Muscle of back (tissue), 11 donors: ENCODE data around the gene AKR7A2. TPM values are rescaled to one million over a fixed set of nuclear protein-coding genes. Genes with fewer than 3 reads are reported as not detected.
"Not testable (repeated sequence)": the region's sequence is repeated elsewhere in the genome, so short reads cannot be mapped to it uniquely, and the experiment has no call there.

Experiments used
- DNase-seq, 3 donors: peaks; one replicate each; pipeline versions ENCODE4 v3.0.0 to v3.0.0-alpha.2; 2013
- polyA plus RNA-seq, 10 donors: library from polyadenylated mRNA; unstranded; fragments of 120-200 nt; gene quantifications; one replicate each; pipeline ENCODE4 v1.2.1, GENCODE V29; 2013; ENCODE audit not compliant: insufficient read length in 10 of 10

The AKR7A2 gene
- polyA plus RNA-seq, 10 donors, result 35.3 to 51.0 (median 42.6) TPM

DNA sequence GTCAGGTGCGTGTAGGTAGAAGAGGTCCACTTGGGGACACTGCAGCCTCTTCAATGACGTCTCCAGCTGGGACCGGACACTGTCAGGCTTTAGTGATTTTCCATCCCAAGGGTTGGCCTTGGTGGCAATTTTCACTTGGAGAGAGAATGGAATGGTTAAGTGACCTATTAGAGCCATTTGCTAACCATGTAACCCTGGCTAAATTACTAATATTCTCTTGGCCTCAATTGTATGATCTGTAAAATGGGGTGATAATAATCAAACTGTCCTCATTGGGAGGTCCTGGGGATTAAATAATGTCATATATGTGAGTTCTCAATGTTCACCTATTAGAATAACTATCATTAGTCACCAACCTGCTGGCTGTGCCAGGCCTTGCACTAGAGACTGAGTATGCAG lies 3.4 kb downstream of the AKR7A2 start:
- no peak for DNase-seq

DNA sequence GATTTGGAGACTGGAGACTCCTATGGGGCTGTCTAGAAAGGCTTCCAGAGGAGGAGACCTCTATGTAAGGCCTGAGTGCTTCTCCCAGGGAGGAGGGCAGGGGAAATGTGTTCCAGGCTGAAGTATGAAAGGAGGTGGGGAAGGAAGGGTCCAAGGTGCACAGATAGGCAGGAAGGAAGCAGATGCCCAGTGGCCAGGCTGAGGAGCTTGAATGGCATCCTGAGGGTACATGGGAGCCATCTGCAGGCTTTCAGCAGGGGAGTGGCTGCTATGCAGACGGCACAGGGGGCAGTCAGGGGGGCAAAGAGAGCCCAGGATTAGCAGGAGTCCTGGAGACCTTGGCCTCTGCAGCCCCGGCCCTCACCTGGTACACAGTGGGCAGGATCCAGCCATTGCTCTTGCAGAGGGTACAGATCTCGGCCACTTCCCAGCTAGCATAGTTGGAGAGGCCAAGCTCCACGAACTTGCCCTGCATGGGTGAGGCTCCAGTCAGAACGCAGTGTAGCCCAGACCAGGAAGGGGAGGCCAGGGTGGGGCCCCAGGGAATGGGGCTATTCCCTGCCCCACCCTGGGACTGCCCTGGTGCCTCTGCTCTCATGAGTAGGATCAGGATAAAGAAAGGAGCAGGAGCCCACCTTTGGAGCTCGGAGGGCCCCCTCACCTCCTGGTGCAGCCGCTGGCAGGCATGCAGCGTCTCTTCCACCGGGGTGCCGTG lies 4.0 kb downstream of the AKR7A2 start:
- DNase-seq, result no peak

DNA sequence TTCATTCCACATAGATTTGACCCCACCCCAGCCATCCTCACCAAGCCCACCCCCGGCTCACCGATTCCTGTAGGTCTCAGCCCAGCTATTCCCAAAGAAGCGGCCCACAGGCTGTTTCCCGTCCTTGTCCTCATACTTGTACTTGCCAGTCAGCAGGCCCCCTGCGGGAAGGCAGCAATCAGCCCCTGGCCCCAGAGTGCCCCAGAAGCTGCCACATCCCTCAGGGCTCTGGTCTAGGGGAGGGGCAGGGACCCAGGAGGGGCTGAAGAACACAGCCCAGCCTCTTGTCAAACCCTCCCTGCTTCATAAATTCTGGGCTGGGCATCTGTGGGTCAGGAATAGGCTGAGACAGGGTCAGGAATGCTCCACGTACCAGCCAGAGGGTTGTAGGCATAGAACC lies 5.0 kb downstream of the AKR7A2 start:
- no peak for DNase-seq

DNA sequence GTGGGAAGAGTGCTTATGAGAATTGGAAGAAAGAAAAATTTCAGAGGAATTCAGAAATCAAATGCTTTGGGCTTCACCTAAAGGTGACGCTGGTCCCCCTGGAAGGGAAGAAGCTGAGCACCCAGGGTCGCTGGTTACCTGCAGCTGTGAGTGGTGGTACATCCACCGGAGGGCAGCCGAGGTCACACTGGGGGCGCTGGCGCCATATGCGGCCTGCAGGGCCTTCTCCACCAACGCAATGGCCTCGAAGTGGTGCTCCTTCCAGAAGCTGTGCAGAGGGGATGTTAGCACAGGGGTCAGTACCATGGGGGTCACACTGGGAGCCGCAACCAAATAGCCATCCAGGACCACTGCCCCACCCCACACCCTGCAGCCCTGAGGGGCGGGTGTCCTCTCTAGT lies 6.1 kb downstream of the AKR7A2 start:
- no peak for DNase-seq

DNA sequence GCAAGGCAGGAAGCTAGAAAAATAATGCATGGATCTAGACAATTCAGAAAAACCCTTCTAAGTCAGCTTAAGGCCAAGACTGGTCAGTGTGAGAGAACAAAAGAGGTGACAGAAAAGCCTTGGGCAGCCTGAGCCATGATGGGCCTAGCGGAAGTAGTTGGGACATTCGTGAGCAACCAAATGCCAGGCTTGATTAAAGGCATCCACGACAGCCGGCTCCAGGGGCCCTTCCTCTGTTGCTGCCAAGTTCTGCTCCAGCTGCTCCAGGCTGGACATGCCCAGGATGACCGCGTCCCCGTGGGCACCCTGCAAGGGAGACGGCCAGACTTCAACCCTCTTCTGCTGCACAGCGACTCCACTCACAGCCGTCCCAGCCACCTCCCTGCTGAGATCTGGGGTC lies 7.9 kb downstream of the AKR7A2 start:
- peak in 2 of 3 donors; percentile 28 to 29 for DNase-seq

DNA sequence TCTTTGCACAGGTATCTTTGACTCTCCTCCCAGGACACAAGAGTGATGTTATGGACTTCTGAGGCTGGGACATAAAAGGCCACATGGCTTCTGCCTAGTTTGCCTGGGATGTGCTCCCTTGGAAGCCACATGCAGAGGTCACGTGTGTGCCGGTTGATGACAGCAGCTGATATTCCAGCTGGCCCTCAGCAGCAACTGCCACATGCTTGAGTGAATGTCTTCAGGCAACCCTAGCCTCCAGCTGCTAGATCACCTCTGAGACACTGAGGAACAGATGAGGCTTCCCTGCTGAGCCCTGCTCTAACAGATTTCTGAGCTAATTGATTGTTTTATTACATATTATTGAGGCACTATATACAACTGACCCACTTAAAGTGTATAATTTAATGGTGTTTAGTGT lies 11.7 kb downstream of the AKR7A2 start:
- no peak for DNase-seq

DNA sequence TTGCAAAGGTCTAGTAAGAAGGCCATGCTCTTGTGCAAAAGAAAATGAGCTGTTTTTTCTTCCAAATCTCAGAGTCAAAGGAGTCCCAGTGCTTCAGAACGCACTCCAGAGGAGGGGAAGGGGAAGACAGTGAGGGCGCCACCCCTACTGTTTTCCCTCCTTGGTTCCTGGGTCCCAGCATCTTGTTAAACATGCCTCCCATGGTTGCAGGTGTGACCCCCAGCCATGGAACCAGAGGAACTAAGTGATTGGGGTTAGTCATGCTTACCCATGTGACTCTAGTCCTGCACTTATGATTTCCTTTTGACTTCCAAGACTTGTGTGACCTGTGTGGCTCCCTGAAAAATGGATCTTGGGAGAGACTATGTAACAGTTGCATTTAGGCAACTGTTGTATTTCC lies 17.3 kb downstream of the AKR7A2 start:
- DNase-seq, result no peak

DNA sequence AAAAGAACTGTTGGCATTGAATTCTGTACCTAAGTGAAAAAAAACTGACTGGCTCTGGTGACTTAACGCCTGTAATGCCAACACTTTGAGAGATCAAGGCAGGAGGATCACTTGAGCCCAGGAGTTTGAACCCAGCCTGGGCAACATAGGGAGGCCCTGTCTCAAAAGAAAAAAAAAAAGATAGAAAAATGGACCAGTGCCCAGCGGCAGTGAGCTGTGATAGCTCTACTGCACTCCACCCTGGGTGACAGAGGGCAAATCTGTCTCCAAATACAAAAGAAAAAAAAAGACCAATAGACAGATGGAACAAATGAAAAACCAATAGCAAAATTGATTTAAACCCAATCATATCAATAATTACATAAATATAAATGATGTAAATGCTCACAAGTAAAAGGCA lies 22.7 kb downstream of the AKR7A2 start:
- DNase-seq, result no peak

DNA sequence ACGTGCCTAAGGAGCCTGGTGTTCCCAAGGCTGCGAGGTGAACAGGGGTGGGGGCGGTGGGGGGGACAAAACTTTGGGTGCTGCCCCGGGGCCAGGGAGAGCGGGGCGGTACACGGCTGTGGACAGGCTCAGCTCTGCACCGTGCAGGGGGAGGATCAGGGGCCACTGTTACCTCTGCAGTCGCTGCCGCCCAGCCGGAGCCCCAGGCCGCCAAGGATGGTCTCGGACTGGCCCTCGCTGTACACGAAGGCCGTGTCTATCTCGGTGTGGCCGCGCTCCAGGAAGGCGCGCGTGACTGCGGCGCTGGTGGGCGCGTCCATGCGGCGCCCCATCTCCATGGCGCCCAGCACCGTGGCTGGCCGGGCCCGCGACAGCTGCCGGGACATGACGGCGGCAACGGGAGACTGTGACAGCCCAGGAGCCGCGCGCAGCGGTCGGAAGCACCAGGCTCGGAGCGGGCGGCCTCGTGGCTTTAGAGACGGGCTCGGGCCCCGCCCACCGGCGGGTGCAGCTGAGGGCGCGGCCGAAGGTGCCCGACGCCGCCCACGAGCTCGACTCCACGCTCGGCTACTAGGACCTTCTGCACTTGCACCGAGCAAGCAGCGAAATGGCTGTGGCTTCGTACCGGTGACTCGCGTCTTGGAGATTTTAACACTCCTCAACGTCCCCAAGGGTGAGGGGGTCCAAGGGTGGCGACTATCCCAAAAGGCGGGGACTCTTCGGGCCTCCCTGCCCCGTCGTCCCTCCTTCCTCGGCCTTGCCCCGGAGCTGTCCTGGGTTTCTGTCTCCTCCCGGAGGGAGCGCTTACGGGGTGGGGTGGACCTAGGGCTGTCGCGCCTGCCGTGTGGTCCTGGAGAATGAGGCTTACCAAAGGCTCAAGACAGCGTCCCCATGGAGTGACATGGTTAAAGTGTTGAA lies 23.4 kb downstream of the AKR7A2 start, which contains the start of gene AKR7A3:
Gene AKR7A3 (minus strand): TSS at position 447 of the 918 bp plus-strand sequence. CDS start 61 bp downstream, at position 386.
- peak in 1 of 3 donors; percentile 52 for DNase-seq

DNA sequence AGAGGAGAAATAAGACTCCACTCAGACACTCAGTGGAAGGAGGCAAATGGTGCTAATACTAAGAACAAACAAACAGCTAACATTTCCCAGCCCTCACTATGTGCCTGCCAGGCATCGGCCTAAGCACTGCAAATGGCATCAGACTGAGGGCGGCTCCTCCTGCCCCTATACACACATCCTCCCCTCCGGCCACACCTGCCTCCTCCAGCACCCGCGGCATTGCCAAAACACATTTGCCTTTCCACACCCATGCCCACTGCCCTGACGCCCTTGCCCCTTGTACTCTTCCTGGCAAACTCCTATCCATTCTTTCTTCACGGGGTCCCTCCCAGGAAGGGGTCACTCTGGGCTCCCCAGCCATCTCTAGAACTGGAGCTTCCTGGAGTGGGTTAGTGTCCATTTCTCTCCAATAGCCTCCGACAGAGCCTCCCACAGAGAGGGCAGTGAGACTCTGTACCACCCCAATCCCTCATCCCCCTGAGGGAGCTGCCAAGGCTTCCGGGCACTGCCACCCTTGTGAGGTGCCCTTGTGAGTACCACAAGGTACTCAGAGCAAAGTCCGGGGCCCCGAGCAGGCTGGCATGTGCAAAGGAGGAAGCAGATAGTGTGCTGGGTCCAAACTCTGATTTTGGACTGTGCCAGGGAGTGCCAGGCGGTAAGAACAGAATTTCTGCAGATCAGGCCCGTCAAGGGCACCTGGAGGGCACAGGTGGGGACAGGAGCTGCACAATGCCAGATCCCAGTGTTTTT lies 24.3 kb downstream of the AKR7A2 start:
- DNase-seq, result no peak

DNA sequence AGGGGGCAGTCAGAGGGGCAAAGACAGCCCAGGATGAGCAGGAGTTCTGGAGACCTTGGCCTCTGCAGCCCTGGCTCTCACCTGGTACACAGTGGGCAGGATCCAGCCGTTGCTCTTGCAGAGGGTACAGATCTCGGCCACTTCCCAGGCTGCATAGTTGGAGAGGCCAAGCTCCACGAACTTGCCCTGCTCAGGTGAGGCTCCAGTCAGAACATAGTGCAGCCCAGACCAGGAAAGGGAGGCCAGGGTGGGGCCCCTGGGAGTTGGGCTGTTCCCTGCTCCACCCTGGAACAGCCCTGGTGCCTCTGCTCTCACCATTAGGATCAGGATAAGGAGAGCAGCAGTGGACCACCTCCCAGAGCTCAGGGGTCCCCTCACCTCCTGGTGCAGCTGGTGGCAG lies 26.1 kb downstream of the AKR7A2 start:
- not testable (repeated sequence) for DNase-seq

DNA sequence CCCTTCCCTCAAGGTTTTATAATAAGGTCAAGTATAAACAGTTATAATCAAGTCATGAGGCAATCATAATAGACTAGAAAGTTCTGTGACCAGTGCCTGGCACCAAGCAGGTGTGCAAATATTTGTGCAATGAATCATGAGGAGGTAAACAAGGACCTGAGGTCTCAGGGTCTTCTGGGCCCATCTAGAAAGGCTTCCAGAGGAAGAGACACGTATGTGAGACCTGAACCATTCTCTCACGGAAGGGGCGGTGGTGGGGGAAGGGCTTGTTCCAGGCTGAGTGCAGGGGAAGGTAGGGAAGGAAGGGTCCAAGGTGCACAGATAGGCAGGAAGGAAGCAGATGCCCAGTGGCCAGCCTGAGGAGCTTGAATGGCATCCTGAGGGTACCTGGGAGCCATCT lies 26.6 kb downstream of the AKR7A2 start:
- not testable (repeated sequence) for DNase-seq

DNA sequence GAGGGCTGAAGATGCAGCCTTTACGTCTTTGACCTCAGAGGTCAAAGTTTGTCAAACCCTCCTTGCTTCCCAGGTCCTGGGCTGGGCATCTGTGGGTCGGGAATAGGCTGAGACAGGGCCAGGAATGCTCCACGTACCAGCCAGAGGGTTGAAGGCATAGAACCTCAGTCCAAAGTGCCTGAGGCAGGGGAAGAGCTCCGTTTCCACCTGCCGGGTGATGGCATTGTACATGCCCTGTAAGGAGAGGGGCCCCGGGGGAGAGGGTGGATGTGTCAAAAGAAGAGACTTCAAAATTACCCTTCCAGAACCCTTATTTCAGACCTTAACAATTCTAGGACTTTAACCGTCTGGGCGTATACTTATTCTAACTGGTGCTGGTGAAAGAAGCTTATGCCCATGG lies 27.1 kb downstream of the AKR7A2 start:
- no peak for DNase-seq

DNA sequence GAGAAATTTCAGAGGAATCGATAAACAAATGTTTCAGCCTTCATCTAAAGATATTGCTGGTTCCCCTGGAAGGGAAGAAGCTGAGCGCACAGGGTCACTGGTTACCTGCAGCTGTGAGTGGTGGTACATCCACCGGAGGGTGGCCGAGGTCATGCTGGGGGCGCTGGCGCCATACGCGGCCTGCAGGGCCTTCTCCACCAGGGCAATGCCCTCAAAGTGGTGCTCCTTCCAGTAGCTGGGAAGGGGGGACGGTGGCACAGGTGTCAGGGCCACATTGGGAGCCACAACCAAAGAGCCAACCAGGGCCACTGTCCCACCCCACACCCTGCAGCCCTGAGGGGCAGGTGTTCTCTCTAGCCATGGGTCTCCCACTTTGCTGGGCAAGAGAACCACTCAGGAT lies 28.1 kb downstream of the AKR7A2 start:
- no peak for DNase-seq

DNA sequence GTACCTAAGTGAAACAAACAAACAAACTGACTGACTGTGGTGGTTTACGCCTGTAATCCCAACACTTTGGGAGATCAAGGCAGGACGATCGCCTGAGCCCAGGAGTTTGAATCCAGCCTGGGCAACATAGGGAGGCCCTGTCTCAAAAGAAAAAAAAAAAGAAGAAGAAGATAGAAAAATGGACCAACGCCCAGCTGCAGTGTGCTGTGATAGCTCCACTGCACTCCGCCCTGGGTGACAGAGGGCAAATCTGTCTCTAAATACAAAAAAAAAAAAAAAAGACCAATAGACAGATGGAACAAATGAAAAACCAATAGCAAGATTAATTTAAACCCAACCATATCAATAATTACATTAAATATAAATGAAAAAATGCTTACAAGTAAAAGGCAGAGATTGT lies 37.3 kb downstream of the AKR7A2 start:
- no peak for DNase-seq

DNA sequence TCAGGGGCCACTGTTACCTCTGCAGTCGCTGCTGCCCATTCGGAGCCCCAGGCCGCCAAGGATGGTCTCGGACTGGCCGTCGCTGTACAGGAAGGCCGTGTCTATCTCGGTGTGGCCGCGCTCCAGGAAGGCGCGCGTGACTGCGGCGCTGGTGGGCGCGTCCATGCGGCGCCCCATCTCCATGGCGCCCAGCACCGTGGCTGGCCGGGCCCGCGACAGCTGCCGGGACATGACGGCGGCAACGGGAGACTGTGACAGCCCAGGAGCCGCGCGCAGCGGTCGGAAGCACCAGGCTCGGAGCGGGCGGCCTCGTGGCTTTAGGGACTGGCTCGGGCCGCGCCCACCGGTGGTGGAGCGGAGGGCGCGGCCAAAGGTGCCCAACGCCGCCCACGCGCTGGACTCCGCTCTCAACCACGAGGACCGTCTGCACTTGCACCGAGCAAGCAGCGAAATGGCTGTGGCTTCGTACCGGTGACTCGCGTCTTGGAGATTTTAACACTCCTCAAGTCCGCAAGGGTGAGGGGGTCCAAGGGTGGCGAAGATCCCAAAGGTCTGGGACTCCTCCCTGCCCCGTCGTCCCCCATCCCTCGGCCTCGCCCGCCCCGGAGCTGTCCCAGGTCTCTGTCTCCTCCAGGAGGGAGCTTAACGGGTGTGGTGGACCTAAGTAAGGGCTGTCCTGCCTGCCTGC lies 38.0 kb downstream of the AKR7A2 start:
- not testable (repeated sequence) for DNase-seq

DNA sequence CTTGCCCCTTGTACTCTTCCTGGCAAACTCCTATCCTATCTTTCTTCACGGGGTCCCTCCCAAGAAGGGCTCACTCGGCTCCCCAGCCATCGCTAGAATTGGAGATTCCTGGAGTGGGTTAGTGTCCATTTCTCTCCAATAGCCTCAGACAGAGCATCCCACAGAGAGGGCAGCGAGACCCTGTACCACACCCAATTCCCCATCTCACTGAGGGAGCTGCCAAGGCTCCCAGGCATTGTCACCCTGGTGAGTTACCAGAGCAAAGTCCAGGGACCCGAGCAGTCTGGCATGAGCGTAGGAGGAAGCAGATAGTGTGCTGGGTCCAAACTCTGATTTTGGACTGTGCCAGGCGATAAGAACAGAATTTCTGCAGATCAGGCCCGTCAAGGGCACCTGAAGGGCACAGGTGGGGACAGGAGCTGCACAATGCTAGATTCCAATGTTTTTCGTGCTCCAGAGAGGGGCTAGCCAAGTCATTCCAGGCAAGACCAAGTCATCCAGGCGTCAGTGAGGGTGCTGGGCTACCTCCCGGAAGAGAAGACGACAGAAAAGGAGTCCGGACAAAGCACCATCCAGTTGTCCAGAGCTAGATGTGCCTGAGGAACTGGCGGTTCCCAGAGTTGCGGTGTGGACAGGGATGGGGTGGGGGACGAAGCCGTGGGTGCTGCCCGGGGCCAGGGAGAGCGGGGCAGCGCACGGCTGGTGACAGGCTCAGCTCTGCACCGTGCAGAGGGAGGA lies 38.7 kb downstream of the AKR7A2 start:
- no peak for DNase-seq

DNA sequence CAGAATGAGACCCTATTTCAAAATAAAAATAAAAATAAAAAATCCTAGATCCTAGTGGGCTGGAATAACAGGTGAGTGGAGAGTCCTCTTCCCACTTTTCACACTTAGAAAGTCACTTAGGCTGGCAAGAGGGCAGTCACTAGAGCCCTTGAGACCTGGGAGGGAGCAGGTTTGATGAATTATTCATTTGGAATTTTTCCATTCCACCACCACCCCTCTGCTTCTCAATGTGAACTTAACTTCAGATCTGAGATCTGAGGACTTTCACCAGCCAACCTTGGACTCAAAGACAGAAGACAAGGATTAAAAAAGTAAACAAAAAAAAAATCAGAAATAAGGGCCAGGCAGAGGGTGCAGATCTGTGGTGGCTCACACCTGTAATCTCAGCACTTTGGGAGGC lies 39.9 kb downstream of the AKR7A2 start:
- DNase-seq, result no peak

DNA sequence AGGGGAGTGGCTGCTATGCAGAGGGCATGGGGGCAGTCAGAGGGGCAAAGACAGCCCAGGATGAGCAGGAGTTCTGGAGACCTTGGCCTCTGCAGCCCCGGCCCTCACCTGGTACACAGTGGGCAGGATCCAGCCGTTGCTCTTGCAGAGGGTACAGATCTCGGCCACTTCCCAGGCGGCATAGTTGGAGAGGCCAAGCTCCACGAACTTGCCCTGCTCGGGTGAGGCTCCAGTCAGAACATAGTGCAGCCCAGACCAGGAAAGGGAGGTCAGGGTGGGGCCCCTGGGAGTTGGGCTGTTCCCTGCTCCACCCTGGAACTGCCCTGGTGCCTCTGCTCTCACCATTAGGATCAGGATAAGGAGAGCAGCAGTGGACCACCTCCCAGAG lies 41.6 kb downstream of the AKR7A2 start:
- DNase-seq, result not testable (repeated sequence)

DNA sequence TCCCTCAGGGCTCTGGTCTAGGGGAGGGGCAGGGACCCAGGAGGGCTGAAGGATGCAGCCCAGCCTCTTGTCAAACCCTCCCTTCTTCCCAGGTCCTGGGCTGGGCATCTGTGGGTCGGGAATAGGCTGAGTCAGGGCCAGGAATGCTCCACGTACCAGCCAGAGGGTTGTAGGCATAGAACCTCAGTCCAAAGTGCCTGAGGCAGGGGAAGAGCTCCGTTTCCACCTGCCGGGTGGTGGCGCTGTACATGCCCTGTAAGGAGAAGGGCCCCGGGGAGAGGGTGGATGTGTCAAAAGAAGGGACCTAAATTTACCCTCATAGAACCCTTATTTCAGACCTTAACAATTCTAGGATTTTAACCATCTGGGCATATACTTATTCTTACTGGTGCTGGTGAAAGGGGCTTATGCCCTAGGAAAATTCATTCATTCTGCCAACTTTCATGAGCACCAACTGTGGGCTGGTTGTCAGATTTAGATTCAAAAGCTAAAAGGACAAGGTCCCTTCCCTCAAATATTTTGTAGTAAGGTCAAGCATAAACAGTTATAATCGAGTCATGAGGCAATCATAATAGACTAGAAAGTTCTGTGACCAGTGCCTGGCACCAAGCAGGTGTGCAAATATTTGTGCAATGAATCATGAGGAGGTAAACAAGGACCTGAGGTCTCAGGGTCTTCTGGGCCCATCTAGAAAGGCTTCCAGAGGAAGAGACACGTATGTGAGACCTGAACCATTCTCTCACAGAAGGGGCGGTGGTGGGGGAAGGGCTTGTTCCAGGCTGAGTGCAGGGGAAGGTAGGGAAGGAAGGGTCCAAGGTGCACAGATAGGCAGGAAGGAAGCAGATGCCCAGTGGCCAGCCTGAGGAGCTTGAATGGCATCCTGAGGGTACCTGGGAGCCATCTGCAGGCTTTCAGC lies 42.3 kb downstream of the AKR7A2 start:
- not testable (repeated sequence) for DNase-seq
